ENCODE data around the gene CCDC71L. TPM values are rescaled to one million over a fixed set of nuclear protein-coding genes. Genes with fewer than 3 reads are reported as not detected.

Gene CCDC71L
- total RNA-seq, 4 donors from 2014 or later = 4.4 to 7.0 (median 5.7) TPM

DNA sequence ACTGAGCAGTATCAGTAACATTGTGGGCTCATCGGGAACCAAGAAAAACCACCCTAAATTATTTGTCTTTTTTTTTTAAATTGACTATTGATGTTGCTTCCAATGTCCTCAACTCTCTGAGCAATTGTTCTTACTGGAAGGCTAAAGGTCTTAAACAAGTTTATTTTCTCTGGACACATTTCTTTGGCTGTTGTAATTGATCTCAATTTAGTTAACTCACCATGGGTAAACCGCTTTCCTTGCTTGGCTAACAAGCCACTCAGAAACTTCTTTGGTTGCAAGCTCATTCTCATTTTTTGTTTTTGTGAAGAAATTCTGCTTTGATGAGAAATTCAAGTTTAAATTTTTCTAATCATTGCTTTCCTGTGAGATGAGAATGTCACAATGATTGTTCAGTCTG, 25.5 kb downstream of the CCDC71L start:
- Histone ChIP-seq H3K9me3 (no peaks in the 10 kb centered on the region), H3K4me1 (no peaks in the 10 kb centered on the region), H3K36me3 (no peaks in the 10 kb centered on the region), H3K4me3 (no peak overlapping the region), H3K27me3 (no peaks in the 10 kb centered on the region), H3K27ac (no peak overlapping the region)
- in situ Hi-C loops (cut with MboI; ENCODE audit: low sequenced_read_pairs in 4 of 4) (no loop called here), intact Hi-C loops (cut with DNase I; ENCODE audit: low total_unique reads) (no loop called here)
- ATAC-seq (no peak), DNase-seq (no peak)
- no peak for TF ChIP-seq POLR2A (IDR thresholded peaks at IDR 0.05)
- TF ChIP-seq, protein P1, sequence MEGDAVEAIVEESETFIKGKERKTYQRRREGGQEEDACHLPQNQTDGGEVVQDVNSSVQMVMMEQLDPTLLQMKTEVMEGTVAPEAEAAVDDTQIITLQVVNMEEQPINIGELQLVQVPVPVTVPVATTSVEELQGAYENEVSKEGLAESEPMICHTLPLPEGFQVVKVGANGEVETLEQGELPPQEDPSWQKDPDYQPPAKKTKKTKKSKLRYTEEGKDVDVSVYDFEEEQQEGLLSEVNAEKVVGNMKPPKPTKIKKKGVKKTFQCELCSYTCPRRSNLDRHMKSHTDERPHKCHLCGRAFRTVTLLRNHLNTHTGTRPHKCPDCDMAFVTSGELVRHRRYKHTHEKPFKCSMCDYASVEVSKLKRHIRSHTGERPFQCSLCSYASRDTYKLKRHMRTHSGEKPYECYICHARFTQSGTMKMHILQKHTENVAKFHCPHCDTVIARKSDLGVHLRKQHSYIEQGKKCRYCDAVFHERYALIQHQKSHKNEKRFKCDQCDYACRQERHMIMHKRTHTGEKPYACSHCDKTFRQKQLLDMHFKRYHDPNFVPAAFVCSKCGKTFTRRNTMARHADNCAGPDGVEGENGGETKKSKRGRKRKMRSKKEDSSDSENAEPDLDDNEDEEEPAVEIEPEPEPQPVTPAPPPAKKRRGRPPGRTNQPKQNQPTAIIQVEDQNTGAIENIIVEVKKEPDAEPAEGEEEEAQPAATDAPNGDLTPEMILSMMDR (IDR thresholded peaks at IDR 0.05 in 4 of 5, conservative IDR thresholded peaks at IDR 0.05 in 1 of 5) = no peak

DNA sequence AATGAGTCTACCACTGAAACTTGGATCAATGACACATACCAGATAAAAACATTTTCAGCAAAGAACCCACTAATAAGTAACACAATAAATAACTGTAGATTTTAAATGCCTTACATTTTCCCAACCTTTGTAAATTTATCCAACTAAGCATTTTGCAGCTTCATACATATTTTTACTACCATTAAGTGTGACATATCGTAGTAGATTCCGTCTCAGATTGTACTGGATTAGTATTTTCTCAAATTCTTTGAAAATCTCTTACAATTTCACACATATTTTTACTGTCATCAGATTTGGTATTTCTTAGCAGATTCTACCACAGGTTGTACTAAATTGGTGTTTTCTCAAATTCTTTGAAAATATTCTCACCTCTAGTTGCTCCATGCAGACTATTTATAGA, 26.0 kb downstream of the CCDC71L start:
- no peak overlapping the region for H3K27ac ChIP-seq
- H3K4me1 ChIP-seq = no peaks in the 10 kb centered on the region
- TF ChIP-seq, protein P1 (IDR thresholded peaks at IDR 0.05 in 4 of 5, conservative IDR thresholded peaks at IDR 0.05 in 1 of 5) = no peak
- no peak for TF ChIP-seq POLR2A (IDR thresholded peaks at IDR 0.05)
- in situ Hi-C loops (cut with MboI; ENCODE audit: low sequenced_read_pairs in 4 of 4) = no loop called here
- no peaks in the 10 kb centered on the region for H3K9me3 ChIP-seq
- H3K36me3 ChIP-seq = no peaks in the 10 kb centered on the region
- no peak for DNase-seq
- intact Hi-C loops (cut with DNase I; ENCODE audit: low total_unique reads) = no loop called here
- ATAC-seq = no peak
- no peak overlapping the region for H3K4me3 ChIP-seq
- H3K27me3 ChIP-seq = no peaks in the 10 kb centered on the region

DNA sequence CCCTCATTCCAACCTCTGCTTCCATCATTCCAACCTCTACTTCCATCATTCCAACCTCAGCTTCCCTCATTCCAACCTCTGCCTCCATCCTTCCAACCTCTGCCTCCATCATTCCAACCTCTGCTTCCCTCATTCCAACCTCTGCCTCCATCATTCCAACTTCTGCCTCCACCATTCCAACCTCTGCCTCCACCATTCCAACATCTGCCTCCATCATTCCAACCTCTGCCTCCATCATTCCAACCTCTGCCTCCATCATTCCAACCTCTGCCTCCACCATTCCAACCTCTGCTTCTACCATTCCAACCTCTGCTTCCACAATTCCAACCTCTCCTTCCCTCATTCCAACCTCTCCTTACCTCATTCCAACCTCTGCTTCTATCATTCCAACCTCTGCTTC, 30.3 kb downstream of the CCDC71L start:
- in situ Hi-C loops (cut with MboI; ENCODE audit: low sequenced_read_pairs in 4 of 4) = no loop called here
- Histone ChIP-seq H3K9me3 (no peaks in the 10 kb centered on the region), H3K4me3 (no peak overlapping the region), H3K27me3 (no peaks in the 10 kb centered on the region), H3K27ac (no peak overlapping the region), H3K36me3 (no peaks in the 10 kb centered on the region), H3K4me1 (no peaks in the 10 kb centered on the region)
- intact Hi-C loops (cut with DNase I; ENCODE audit: low total_unique reads) = no loop called here
- no peak for DNase-seq
- TF ChIP-seq, protein P1 (IDR thresholded peaks at IDR 0.05 in 4 of 5, conservative IDR thresholded peaks at IDR 0.05 in 1 of 5) = no peak
- TF ChIP-seq POLR2A (IDR thresholded peaks at IDR 0.05) = no peak
- no peak for ATAC-seq

DNA sequence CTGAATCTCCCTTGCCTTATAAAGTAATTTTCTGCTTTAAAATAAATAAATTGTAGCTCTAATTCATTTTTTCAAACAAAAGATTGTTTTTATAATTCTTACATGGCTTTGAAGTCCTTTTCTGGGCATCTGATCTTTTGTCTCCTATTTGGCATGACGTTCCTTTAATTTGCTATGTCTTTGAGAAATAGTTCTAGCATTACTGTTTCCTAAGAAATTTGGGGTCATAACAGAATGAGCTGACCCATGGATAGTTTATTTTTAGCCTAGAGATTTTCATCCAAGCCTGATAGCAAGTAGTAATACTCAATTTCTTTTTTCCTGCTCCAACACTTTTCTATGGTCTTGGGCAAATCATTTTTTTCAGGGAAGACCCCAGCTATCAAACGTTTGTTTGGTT, 31.4 kb downstream of the CCDC71L start:
- TF ChIP-seq POLR2A (IDR thresholded peaks at IDR 0.05) = no peak
- TF ChIP-seq, protein P1 (IDR thresholded peaks at IDR 0.05 in 4 of 5, conservative IDR thresholded peaks at IDR 0.05 in 1 of 5) = no peak
- Histone ChIP-seq H3K27me3 (no peaks in the 10 kb centered on the region), H3K27ac (no peak overlapping the region), H3K4me3 (no peak overlapping the region), H3K9me3 (no peaks in the 10 kb centered on the region), H3K36me3 (no peaks in the 10 kb centered on the region), H3K4me1 (peaks cover 0 to 5% of the 10 kb centered on the region in 2 donors)
- DNase-seq (no peak), ATAC-seq (no peak)
- in situ Hi-C loops (cut with MboI; ENCODE audit: low sequenced_read_pairs in 4 of 4) = no loop called here
- intact Hi-C loops (cut with DNase I; ENCODE audit: low total_unique reads) = no loop called here
